SK-N-SH (cell line): ENCODE data around the gene ZNF471. TPM values are rescaled to one million over a fixed set of nuclear protein-coding genes. Genes with fewer than 3 reads are reported as not detected.

Experiments used
- CTCF ChIA-PET: fragments of 300-600, 350-600 bp; formaldehyde crosslinking; extraction: SDS; loops from one replicate; lab custom pipeline; 2021; lab: Yijun Ruan, JAX
- POLR2A ChIA-PET: fragments of 350-600 bp; sonication (Branson Sonifier 250); formaldehyde crosslinking; extraction: SDS; loops from one replicate; lab custom pipeline; 2020; ENCODE audit warnings: antibody characterized with exemption, inconsistent platforms; lab: Yijun Ruan, JAX
- DNase-seq: peaks from one replicate; pipeline ENCODE4 v3.0.0; 2012
- H2AFZ ChIP-seq: fragments of 200-600 bp; sonication (generic); 2 replicates; pipeline ENCODE4 v1.8.1; 2016; ENCODE audit warnings: antibody characterized with exemption, mild to moderate bottlenecking, low read depth
- H3F3A ChIP-seq: fragments of 200-600 bp; sonication (generic); replicated peaks from 2 replicates; pipeline ENCODE3; 2016; ENCODE audit warnings: antibody characterized with exemption, mild to moderate bottlenecking; ENCODE audit not compliant: insufficient read depth
- H3K27ac ChIP-seq, 2 experiments: fragments of 200-500 bp in 1 of 2; fragments of 200-600 bp in 1 of 2; sonication (Bioruptor generic) in 1 of 2; sonication (generic), shearing (Covaris generic) in 1 of 2; 2 replicates each; pipeline versions ENCODE4 v1.5.1 to v1.6.1; 2014 to 2016; ENCODE audit warnings: low read depth in 2 of 2, inconsistent platforms in 1 of 2, low read length in 1 of 2, mild to moderate bottlenecking in 1 of 2, mixed read lengths in 1 of 2
- H3K27me3 ChIP-seq: fragments of 200-600 bp; sonication (generic), shearing (Covaris generic); 2 replicates; pipeline ENCODE4 v1.6.1; 2016; ENCODE audit warnings: mixed run types; ENCODE audit not compliant: insufficient read depth
- H3K36me3 ChIP-seq, 2 experiments: fragments of 200-500 bp in 1 of 2; fragments of 200-600 bp in 1 of 2; sonication (Bioruptor generic) in 1 of 2; sonication (generic) in 1 of 2; replicated peaks in 1 of 2; 2 replicates each; pipeline versions ENCODE3 to v1.5.1; 2014 to 2016; ENCODE audit warnings: low read length in 1 of 2, mild to moderate bottlenecking in 1 of 2; ENCODE audit not compliant: insufficient read depth in 2 of 2, control insufficient read depth in 1 of 2
- H3K4me1 ChIP-seq, 2 experiments: fragments of 200-500 bp in 1 of 2; fragments of 200-600 bp in 1 of 2; sonication (Bioruptor generic) in 1 of 2; sonication (generic), shearing (Covaris generic) in 1 of 2; 2 replicates each; pipeline versions ENCODE4 v1.5.1 to v1.6.1; 2014 to 2016; ENCODE audit warnings: low read depth in 1 of 2, low read length in 1 of 2, mixed run types in 1 of 2; ENCODE audit not compliant: insufficient read depth in 2 of 2, control insufficient read depth in 1 of 2
- H3K4me2 ChIP-seq: fragments of 200-600 bp; sonication (generic), shearing (Covaris generic); 2 replicates; pipeline ENCODE4 v1.6.1; 2017; ENCODE audit warnings: mixed run types
- H3K4me3 ChIP-seq, 2 experiments: fragments of 200-500 bp in 1 of 2; fragments of 200-600 bp in 1 of 2; sonication (Bioruptor generic) in 1 of 2; sonication (generic), shearing (Covaris generic) in 1 of 2; 2 replicates each; pipeline versions ENCODE4 v1.5.1 to v1.8.1; 2014 to 2016; ENCODE audit warnings: low read depth in 2 of 2, inconsistent platforms in 1 of 2, low read length in 1 of 2, mild to moderate bottlenecking in 1 of 2, mixed read lengths in 1 of 2, moderate library complexity in 1 of 2
- H3K79me2 ChIP-seq: fragments of 200-600 bp; sonication (generic); 2 replicates; pipeline ENCODE4 v1.8.1; 2017; ENCODE audit warnings: mild to moderate bottlenecking; ENCODE audit not compliant: insufficient read depth
- H3K9ac ChIP-seq: fragments of 200-600 bp; sonication (generic); 2 replicates; pipeline ENCODE4 v1.6.1; 2017; ENCODE audit warnings: mixed run types
- H3K9me2 ChIP-seq: fragments of 200-600 bp; sonication (generic); 2 replicates; pipeline ENCODE4 v1.6.1; 2017; ENCODE audit warnings: mixed run types
- H3K9me3 ChIP-seq: fragments of 200-600 bp; sonication (generic); 2 replicates; pipeline ENCODE4 v1.6.1; 2017; ENCODE audit warnings: mixed run types, mild to moderate bottlenecking, moderate library complexity
- H4K20me1 ChIP-seq: fragments of 200-600 bp; sonication (generic); 2 replicates; pipeline ENCODE4 v1.6.1; 2017; ENCODE audit warnings: mild to moderate bottlenecking, mixed run types; ENCODE audit not compliant: insufficient read depth
- GATA2 ChIP-seq: sonication (generic); formaldehyde crosslinking; IDR thresholded peaks from 2 replicates; pipeline ENCODE4 v1.5.0; 2020; ENCODE audit warnings: mild to moderate bottlenecking, missing genetic modification reagents
- IRF3 ChIP-seq: fragments of 150-350 bp; IDR thresholded peaks from 2 replicates; pipeline ENCODE4 v1.6.1; 2016; ENCODE audit warnings: mild to moderate bottlenecking, low read depth, low read length
- JUND ChIP-seq: IDR thresholded peaks from 2 replicates; pipeline ENCODE4 v1.4.0; 2012
- NRF1 ChIP-seq: IDR thresholded peaks from 2 replicates; pipeline ENCODE4 v1.6.1; 2012; ENCODE audit warnings: low read depth, mild to moderate bottlenecking, low read length
- PBX3 ChIP-seq: IDR thresholded peaks from 2 replicates; pipeline ENCODE4; 2012
- POLR2AphosphoS5 ChIP-seq: IDR thresholded peaks from 2 replicates; pipeline ENCODE4 v1.6.1; 2012; ENCODE audit warnings: low read depth, low read length
- RAD21 ChIP-seq: IDR thresholded peaks from 2 replicates; pipeline ENCODE4 v1.6.1; 2012; ENCODE audit warnings: mild to moderate bottlenecking, low read length
- RFX5 ChIP-seq: IDR thresholded peaks from 2 replicates; pipeline ENCODE4 v1.6.1; 2012; ENCODE audit warnings: mild to moderate bottlenecking, improper control_type of control experiment, low read length
- SIN3A ChIP-seq: IDR thresholded peaks from 2 replicates; pipeline ENCODE4 v1.6.1; 2012; ENCODE audit warnings: low read depth, mild to moderate bottlenecking, low read length, moderate library complexity, borderline replicate concordance
- SMC3 ChIP-seq: IDR thresholded peaks from 2 replicates; pipeline ENCODE4 v1.6.1; 2012; ENCODE audit warnings: low read depth, low read length, improper control_type of control experiment
- TCF12 ChIP-seq: IDR thresholded peaks from 2 replicates; pipeline ENCODE4 v1.4.0; 2012
- TEAD4 ChIP-seq: IDR thresholded peaks from 2 replicates; pipeline ENCODE4 v1.4.0; 2012; ENCODE audit warnings: mild to moderate bottlenecking, borderline replicate concordance; ENCODE audit not compliant: insufficient read depth
- USF2 ChIP-seq: fragments of 150-350 bp; IDR thresholded peaks from 2 replicates; pipeline ENCODE4 v1.6.1; 2017; ENCODE audit warnings: antibody characterized with exemption, low read length, low read depth, borderline replicate concordance
- WGBS: methylation state at CpG from one replicate; pipeline ENCODE4 v1.1.6; 2017; ENCODE audit warnings: low lambda C conversion rate; 5-methylcytosine and 5-hydroxymethylcytosine counted together
- polyA plus RNA-seq, 3 experiments: library from polyadenylated mRNA; depleted of rRNA; stranded (reverse); fragments of >200 nt; gene quantifications; 2 replicates each; pipeline ENCODE4 v1.2.3, GENCODE V29; 2012

ZNF471 gene
- polyA plus RNA-seq, 1 of the 3 experiments (the other 2 are of a cell fraction) = 2.5 TPM

GRCh38 chr19:56573914-56574313 lies 66.3 kb downstream of the ZNF471 start:
- TF ChIP-seq GATA2 (CRISPR knock-in tag) = no peak
- no peak for TF ChIP-seq PBX3
- no peak for TF ChIP-seq POLR2AphosphoS5
- TF ChIP-seq USF2 = no peak
- TF ChIP-seq TCF12 = no peak
- no peak for TF ChIP-seq NRF1
- TF ChIP-seq RAD21 = no peak
- TF ChIP-seq IRF3 = no peak
- TF ChIP-seq SMC3 = no peak
- Histone ChIP-seq H3K9me2 (no peaks in the 10 kb centered on the region), H3K9ac (no peak overlapping the region), H3K79me2 (no peaks in the 10 kb centered on the region), H3K9me3 (peaks cover 68% of the 10 kb centered on the region), H3K36me3 (peaks cover 59 to 77% of the 10 kb centered on the region in 2 experiments), H3F3A (no peaks in the 10 kb centered on the region), H3K4me3 (no peak overlapping the region), H3K27me3 (no peaks in the 10 kb centered on the region), H3K4me1 (no peaks in the 10 kb centered on the region), H3K27ac (no peak overlapping the region), H3K4me2 (no peak overlapping the region), H2AFZ (no peak overlapping the region), H4K20me1 (no peaks in the 10 kb centered on the region)
- WGBS = 83% methylated on average over 3 of the region's 3 CpGs
- DNase-seq = no peak
- ChIA-PET POLR2A (no interaction called here), CTCF (no interaction called here)

- Histone ChIP-seq H2AFZ (no peak overlapping the region), H3K36me3 (peaks cover 37 to 44% of the 10 kb centered on the region in 2 experiments), H3K9me3 (peaks cover 56% of the 10 kb centered on the region), H3K4me3 (no peak overlapping the region; a peak in 1 of 4 replicates), H3K4me1 (no peaks in the 10 kb centered on the region), H4K20me1 (no peaks in the 10 kb centered on the region), H3K27ac (no peak overlapping the region), H3F3A (no peaks in the 10 kb centered on the region), H3K27me3 (no peaks in the 10 kb centered on the region), H3K4me2 (no peak overlapping the region), H3K79me2 (no peaks in the 10 kb centered on the region), H3K9ac (no peak overlapping the region), H3K9me2 (no peaks in the 10 kb centered on the region)
- no peak for DNase-seq
- CTCF ChIA-PET = no interaction called here
- 91% methylated on average over 11 of the region's 11 CpGs for WGBS
- POLR2A ChIA-PET = no interaction called here
- no peak for TF ChIP-seq SIN3A
- no peak for TF ChIP-seq JUND
- no peak for TF ChIP-seq SMC3
- TF ChIP-seq TEAD4 = no peak
- TF ChIP-seq PBX3 = no peak
- TF ChIP-seq GATA2 (CRISPR knock-in tag) = no peak
- TF ChIP-seq RFX5 = no peak
Measured at GRCh38 chr19:56577719-56578602, 70.3 kb downstream of the ZNF471 start.
